HUES6 (cell line): ENCODE measurements around the gene GPC4.
"Not testable (repeated sequence)": the region's sequence is repeated elsewhere in the genome, so short reads cannot be mapped to it uniquely, and the experiment has no call there.

Experiments used
- H3K27ac ChIP-seq: 2 replicates; pipeline ENCODE4 v1.7.0; 2013; ENCODE audit warnings: low read depth, mild to moderate bottlenecking, low read length, inconsistent platforms
- H3K27me3 ChIP-seq: 2 replicates; pipeline ENCODE4 v1.6.1; 2013; ENCODE audit warnings: low read length; ENCODE audit not compliant: control insufficient read depth, insufficient read depth
- H3K36me3 ChIP-seq: 2 replicates; pipeline ENCODE4 v1.6.1; 2013; ENCODE audit warnings: low read length; ENCODE audit not compliant: control insufficient read depth, insufficient read depth
- H3K4me1 ChIP-seq: 2 replicates; pipeline ENCODE4 v1.6.1; 2013; ENCODE audit warnings: low read length; ENCODE audit not compliant: control insufficient read depth, insufficient read depth
- H3K4me3 ChIP-seq: 2 replicates; pipeline ENCODE4 v1.5.1; 2013; ENCODE audit warnings: low read depth, low read length
- H3K9ac ChIP-seq: one replicate; pipeline ENCODE4 v1.6.1; 2013; ENCODE audit warnings: mild to moderate bottlenecking, low read length
- H3K9me3 ChIP-seq: 2 replicates; pipeline ENCODE4 v1.6.1; 2013; ENCODE audit warnings: low read depth, low read length; ENCODE audit not compliant: control insufficient read depth, insufficient read depth

Gene GPC4

GRCh38 chrX:133306316-133306715 lies 109.0 kb downstream of the GPC4 start:
- Histone ChIP-seq H3K4me3 (no peak overlapping the region), H3K27me3 (no peaks in the 10 kb centered on the region; the same call in 1 of the 2 replicates), H3K4me1 (peaks cover 53% of the 10 kb centered on the region), H3K36me3 (peaks cover 64% of the 10 kb centered on the region), H3K27ac (no peak overlapping the region), H3K9me3 (no peaks in the 10 kb centered on the region), H3K9ac (no peak overlapping the region)

DNA sequence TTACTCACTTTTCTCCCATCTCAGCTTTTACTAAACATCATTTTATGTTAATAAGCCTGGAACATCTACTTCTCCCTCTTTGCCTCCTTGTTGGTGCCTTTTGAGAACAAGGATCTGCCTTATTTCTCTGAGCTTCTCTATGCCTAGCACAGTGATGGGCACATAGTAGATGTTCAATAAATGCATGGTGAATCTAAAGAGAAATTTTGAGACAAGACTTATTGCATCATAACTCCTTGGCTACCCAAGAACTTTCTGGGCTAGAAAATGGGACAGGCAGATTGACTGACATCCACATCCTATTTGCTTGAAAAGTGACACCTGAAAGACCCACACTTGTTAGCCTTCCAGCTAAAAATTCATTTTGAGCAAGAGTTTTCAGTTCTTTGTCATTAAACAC lies 109.9 kb downstream of the GPC4 start:
- Histone ChIP-seq H3K27ac (no peak overlapping the region), H3K9ac (no peak overlapping the region)

GRCh38 chrX:133302775-133303445 lies 112.4 kb downstream of the GPC4 start:
- Histone ChIP-seq H3K27me3 (no peaks in the 10 kb centered on the region; the same call in 1 of the 2 replicates), H3K36me3 (peaks cover 84% of the 10 kb centered on the region), H3K27ac (no peak overlapping the region), H3K4me1 (peaks cover 21% of the 10 kb centered on the region), H3K4me3 (no peak overlapping the region), H3K9ac (no peak overlapping the region), H3K9me3 (no peaks in the 10 kb centered on the region)

More for the DNA sequence above, 109.9 kb downstream of the GPC4 start:
- no peaks in the 10 kb centered on the region; the same call in 1 of the 2 replicates for H3K27me3 ChIP-seq
- H3K4me1 ChIP-seq: peaks cover 44% of the 10 kb centered on the region
- H3K4me3 ChIP-seq: no peak overlapping the region
- H3K9me3 ChIP-seq: no peaks in the 10 kb centered on the region
- peaks cover 65% of the 10 kb centered on the region for H3K36me3 ChIP-seq

GRCh38 chrX:133300591-133300990 lies 114.7 kb downstream of the GPC4 start:
- H3K4me3 ChIP-seq: no peak overlapping the region
- H3K9me3 ChIP-seq: no peaks in the 10 kb centered on the region
- no peak overlapping the region for H3K9ac ChIP-seq
- H3K36me3 ChIP-seq: peaks cover 90% of the 10 kb centered on the region
- no peaks in the 10 kb centered on the region; the same call in 1 of the 2 replicates for H3K4me1 ChIP-seq
- H3K27me3 ChIP-seq: no peaks in the 10 kb centered on the region; the same call in 1 of the 2 replicates
- H3K27ac ChIP-seq: no peak overlapping the region

- Histone ChIP-seq H3K9me3 (no peaks in the 10 kb centered on the region), H3K27me3 (no peaks in the 10 kb centered on the region), H3K4me3 (no peak overlapping the region), H3K9ac (no peak overlapping the region), H3K27ac (no peak overlapping the region), H3K36me3 (peaks cover 59% of the 10 kb centered on the region), H3K4me1 (no peaks in the 10 kb centered on the region; the same call in 1 of the 2 replicates)
Observed at GRCh38 chrX:133297284-133297683, 118.0 kb downstream of the GPC4 start.

- Histone ChIP-seq H3K27ac (no peak overlapping the region), H3K27me3 (no peaks in the 10 kb centered on the region), H3K36me3 (peaks cover 28% of the 10 kb centered on the region), H3K9me3 (no peaks in the 10 kb centered on the region), H3K4me1 (no peaks in the 10 kb centered on the region; the same call in 1 of the 2 replicates), H3K4me3 (no peak overlapping the region), H3K9ac (no peak overlapping the region)
Observed at GRCh38 chrX:133294126-133294525, 121.2 kb downstream of the GPC4 start.

- Histone ChIP-seq H3K36me3 (no peaks in the 10 kb centered on the region), H3K4me1 (no peaks in the 10 kb centered on the region), H3K27me3 (no peaks in the 10 kb centered on the region; the same call in 1 of the 2 replicates), H3K9me3 (no peaks in the 10 kb centered on the region), H3K4me3 (no peak overlapping the region), H3K27ac (no peak overlapping the region), H3K9ac (no peak overlapping the region)
Observed at GRCh38 chrX:133290076-133290475, 125.2 kb downstream of the GPC4 start.

DNA sequence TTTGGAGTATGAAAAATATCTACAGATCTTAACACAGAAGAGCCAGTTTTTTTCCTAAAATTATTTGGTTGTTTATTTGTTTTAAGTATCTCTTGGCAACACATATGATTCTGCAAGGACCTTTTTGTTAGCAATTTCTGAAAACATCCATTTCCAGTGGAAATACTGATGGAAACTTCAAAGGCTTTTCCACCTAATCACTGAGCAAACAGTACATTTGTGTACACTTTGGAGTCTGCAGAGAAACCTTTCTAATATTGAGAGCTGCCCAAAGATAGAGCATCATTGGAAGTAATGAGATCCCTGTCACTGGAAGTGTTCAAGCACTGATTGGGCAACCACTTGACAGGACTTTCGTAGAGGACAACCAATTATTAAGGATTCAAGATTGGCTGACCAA lies 127.4 kb downstream of the GPC4 start:
- H3K4me1 ChIP-seq: no peaks in the 10 kb centered on the region
- no peak overlapping the region for H3K27ac ChIP-seq
- no peak overlapping the region for H3K4me3 ChIP-seq
- H3K27me3 ChIP-seq: no peaks in the 10 kb centered on the region; the same call in 1 of the 2 replicates
- no peak overlapping the region for H3K9ac ChIP-seq
- H3K9me3 ChIP-seq: no peaks in the 10 kb centered on the region
- no peaks in the 10 kb centered on the region for H3K36me3 ChIP-seq

- H3K4me1 ChIP-seq: no peaks in the 10 kb centered on the region
Observed at GRCh38 chrX:133285341-133285740, 129.9 kb downstream of the GPC4 start.

GRCh38 chrX:133279112-133279730 lies 136.1 kb downstream of the GPC4 start:
- not testable (repeated sequence) for H3K4me3 ChIP-seq, H3K27ac ChIP-seq, H3K36me3 ChIP-seq, H3K9ac ChIP-seq, H3K4me1 ChIP-seq, H3K27me3 ChIP-seq
- H3K9me3 ChIP-seq: peaks cover 30% of the 10 kb centered on the region

More at GRCh38 chrX:133285341-133285740, 129.9 kb downstream of the GPC4 start:
- Histone ChIP-seq H3K27ac (no peak overlapping the region), H3K36me3 (no peaks in the 10 kb centered on the region), H3K9ac (no peak overlapping the region), H3K27me3 (no peaks in the 10 kb centered on the region; the same call in 1 of the 2 replicates), H3K9me3 (no peaks in the 10 kb centered on the region), H3K4me3 (no peak overlapping the region)

- Histone ChIP-seq H3K9ac (no peak overlapping the region), H3K27me3 (no peaks in the 10 kb centered on the region; the same call in 1 of the 2 replicates), H3K36me3 (no peaks in the 10 kb centered on the region; the same call in 1 of the 2 replicates), H3K4me3 (no peak overlapping the region), H3K4me1 (peaks cover 15% of the 10 kb centered on the region; the same call in 1 of the 2 replicates), H3K27ac (no peak overlapping the region), H3K9me3 (peaks cover 18% of the 10 kb centered on the region)
Observed at GRCh38 chrX:133273180-133273579, 142.1 kb downstream of the GPC4 start.
